ENCODE data around the gene CDK8. TPM values are rescaled to one million over a fixed set of nuclear protein-coding genes. Genes with fewer than 3 reads are reported as not detected.
"Not testable (repeated sequence)": the region's sequence is repeated elsewhere in the genome, so short reads cannot be mapped to it uniquely, and the experiment has no call there.

The CDK8 gene
- total RNA-seq, 1 donor from 2014 or later: 21.2 TPM

DNA sequence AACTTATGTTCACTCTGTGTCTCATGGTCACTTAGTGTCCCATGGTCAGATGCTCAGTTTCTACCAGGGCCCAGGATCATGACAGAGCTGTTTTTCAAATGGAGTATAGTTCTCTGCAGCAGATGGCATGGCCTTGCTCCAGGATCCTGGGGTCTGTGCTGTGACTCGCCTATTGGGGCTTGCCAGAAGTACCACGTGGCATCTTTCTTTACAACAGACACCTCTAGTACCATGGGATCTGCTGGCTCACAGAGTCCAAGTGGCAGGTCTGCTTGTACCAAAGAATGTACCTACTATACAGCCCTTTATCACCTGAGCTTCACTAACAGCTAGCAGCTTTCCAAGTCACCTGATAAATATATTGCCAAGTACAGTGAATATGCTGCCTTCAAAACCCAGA lies 25.8 kb upstream of the CDK8 start:
- no peak overlapping the region for H3K27ac Mint-ChIP-seq
- no peak for DNase-seq (ENCODE audit: low spot score)
- intact Hi-C loops (cut with micrococcal nuclease): no loop called here
- H3K4me3 Mint-ChIP-seq (ENCODE audit: low read depth): no peak overlapping the region
- H3K4me1 Mint-ChIP-seq (ENCODE audit: low read depth): peaks cover 4% of the 10 kb centered on the region
- peaks cover 5% of the 10 kb centered on the region for H3K27me3 Mint-ChIP-seq (ENCODE audit: low read depth)
- no peaks in the 10 kb centered on the region for H3K36me3 Mint-ChIP-seq (ENCODE audit: low read depth)
- no peaks in the 10 kb centered on the region for H3K9me3 Mint-ChIP-seq

GRCh38 chr13:26229080-26229615 lies 24.8 kb upstream of the CDK8 start:
- DNase-seq (ENCODE audit: low spot score): no peak
- H3K4me1 Mint-ChIP-seq (ENCODE audit: low read depth): no peaks in the 10 kb centered on the region
- no peaks in the 10 kb centered on the region for H3K36me3 Mint-ChIP-seq (ENCODE audit: low read depth)
- intact Hi-C loops (cut with micrococcal nuclease): no loop called here
- no peak overlapping the region for H3K4me3 Mint-ChIP-seq (ENCODE audit: low read depth)
- no peak overlapping the region for H3K27ac Mint-ChIP-seq
- no peaks in the 10 kb centered on the region for H3K9me3 Mint-ChIP-seq
- peaks cover 5% of the 10 kb centered on the region for H3K27me3 Mint-ChIP-seq (ENCODE audit: low read depth)

GRCh38 chr13:26230703-26231102 lies 23.2 kb upstream of the CDK8 start:
- H3K4me1 Mint-ChIP-seq (ENCODE audit: low read depth): no peaks in the 10 kb centered on the region
- H3K9me3 Mint-ChIP-seq: no peaks in the 10 kb centered on the region
- H3K4me3 Mint-ChIP-seq (ENCODE audit: low read depth): no peak overlapping the region
- peaks cover under 1% of the 10 kb centered on the region for H3K27me3 Mint-ChIP-seq (ENCODE audit: low read depth)
- no peak overlapping the region for H3K27ac Mint-ChIP-seq
- intact Hi-C loops (cut with micrococcal nuclease): no loop called here
- DNase-seq (ENCODE audit: low spot score): no peak
- H3K36me3 Mint-ChIP-seq (ENCODE audit: low read depth): no peaks in the 10 kb centered on the region

DNA sequence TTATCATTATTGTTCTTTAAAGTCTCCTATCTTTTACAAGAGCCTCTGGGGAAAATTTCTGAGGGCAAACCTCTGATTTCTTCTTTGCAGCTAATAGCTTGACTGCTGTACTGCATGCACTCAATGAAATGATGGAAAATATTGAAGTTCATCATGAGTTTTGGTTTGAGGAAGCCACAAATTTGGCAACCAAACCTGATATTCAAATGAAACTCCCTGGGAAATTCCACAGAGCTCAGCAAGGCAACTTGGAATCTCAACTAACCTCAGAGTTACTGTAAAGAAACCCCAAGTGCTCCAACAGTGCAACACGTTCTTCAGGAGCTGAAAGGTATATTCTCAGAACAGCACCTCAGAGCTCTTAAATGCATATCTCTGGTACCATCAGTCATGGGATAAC lies 17.6 kb upstream of the CDK8 start:
- no peaks in the 10 kb centered on the region for H3K4me1 Mint-ChIP-seq (ENCODE audit: low read depth)
- no peaks in the 10 kb centered on the region for H3K9me3 Mint-ChIP-seq
- H3K4me3 Mint-ChIP-seq (ENCODE audit: low read depth): no peak overlapping the region
- H3K36me3 Mint-ChIP-seq (ENCODE audit: low read depth): no peaks in the 10 kb centered on the region
- H3K27me3 Mint-ChIP-seq (ENCODE audit: low read depth): peaks cover 6% of the 10 kb centered on the region
- no peak overlapping the region for H3K27ac Mint-ChIP-seq
- intact Hi-C loops (cut with micrococcal nuclease): no loop called here
- no peak for DNase-seq (ENCODE audit: low spot score)

- Mint-ChIP-seq H3K9me3 (peaks cover 10% of the 10 kb centered on the region), H3K4me3 (ENCODE audit: low read depth) (no peak overlapping the region), H3K4me1 (ENCODE audit: low read depth) (no peaks in the 10 kb centered on the region), H3K27ac (no peak overlapping the region), H3K36me3 (ENCODE audit: low read depth) (no peaks in the 10 kb centered on the region), H3K27me3 (ENCODE audit: low read depth) (peaks cover 4% of the 10 kb centered on the region)
- no peak for DNase-seq (ENCODE audit: low spot score)
- intact Hi-C loops (cut with micrococcal nuclease): no loop called here
These were observed 7.8 kb upstream of the CDK8 start for GRCh38 chr13:26246154-26246553.

GRCh38 chr13:26247011-26247410 lies 6.9 kb upstream of the CDK8 start:
- H3K9me3 Mint-ChIP-seq: peaks cover 9% of the 10 kb centered on the region
- intact Hi-C loops (cut with micrococcal nuclease): no loop called here
- no peaks in the 10 kb centered on the region for H3K36me3 Mint-ChIP-seq (ENCODE audit: low read depth)
- DNase-seq (ENCODE audit: low spot score): no peak
- H3K27me3 Mint-ChIP-seq (ENCODE audit: low read depth): peaks cover 4% of the 10 kb centered on the region
- no peak overlapping the region for H3K4me3 Mint-ChIP-seq (ENCODE audit: low read depth)
- no peaks in the 10 kb centered on the region for H3K4me1 Mint-ChIP-seq (ENCODE audit: low read depth)
- no peak overlapping the region for H3K27ac Mint-ChIP-seq

DNA sequence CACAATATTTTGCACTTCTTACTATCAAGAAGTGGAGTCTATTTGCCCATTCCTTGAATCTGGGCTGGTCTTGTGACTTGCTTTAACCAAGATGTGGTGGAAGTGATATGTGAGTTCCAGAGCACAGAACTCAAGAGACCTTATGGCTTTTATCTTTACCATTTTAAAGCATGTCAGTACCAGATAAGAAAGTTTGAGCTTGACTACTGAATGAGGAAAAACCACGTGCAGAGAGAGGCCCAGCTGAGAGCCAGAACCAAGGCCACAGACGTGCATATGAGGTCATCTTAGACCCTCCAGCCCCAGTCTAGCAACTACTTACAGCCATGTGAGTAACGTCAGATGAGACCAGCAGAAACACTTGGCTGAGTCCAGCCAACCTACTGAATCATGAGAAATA lies 6.3 kb upstream of the CDK8 start:
- H3K9me3 Mint-ChIP-seq: peaks cover 3% of the 10 kb centered on the region
- intact Hi-C loops (cut with micrococcal nuclease): no loop called here
- H3K4me3 Mint-ChIP-seq (ENCODE audit: low read depth): no peak overlapping the region
- no peaks in the 10 kb centered on the region for H3K36me3 Mint-ChIP-seq (ENCODE audit: low read depth)
- peaks cover 4% of the 10 kb centered on the region for H3K27me3 Mint-ChIP-seq (ENCODE audit: low read depth)
- H3K27ac Mint-ChIP-seq: no peak overlapping the region
- no peaks in the 10 kb centered on the region for H3K4me1 Mint-ChIP-seq (ENCODE audit: low read depth)
- DNase-seq (ENCODE audit: low spot score): no peak

DNA sequence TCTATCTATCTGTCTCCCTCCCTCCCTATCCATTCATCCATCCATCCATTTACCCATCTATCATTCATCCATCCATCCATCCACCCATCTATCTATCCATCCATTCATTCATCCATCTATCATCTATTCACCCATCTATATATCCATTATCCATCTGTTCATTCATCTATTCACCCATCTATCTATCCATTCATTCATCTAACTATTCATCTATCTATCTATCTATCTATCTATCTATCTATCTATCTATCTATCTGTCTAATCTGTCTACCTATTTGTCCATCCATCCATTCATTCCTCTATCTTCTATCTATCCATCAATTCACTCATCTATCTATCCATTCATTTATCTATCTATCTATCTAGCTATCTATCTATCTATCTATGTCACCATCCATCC lies 4.4 kb upstream of the CDK8 start:
- peaks cover 6% of the 10 kb centered on the region for H3K4me1 Mint-ChIP-seq (ENCODE audit: low read depth)
- H3K4me3 Mint-ChIP-seq (ENCODE audit: low read depth): no peak overlapping the region
- no peaks in the 10 kb centered on the region for H3K36me3 Mint-ChIP-seq (ENCODE audit: low read depth)
- intact Hi-C loops (cut with micrococcal nuclease): no loop called here
- peaks cover 4% of the 10 kb centered on the region for H3K27me3 Mint-ChIP-seq (ENCODE audit: low read depth)
- no peak for DNase-seq (ENCODE audit: low spot score)
- H3K9me3 Mint-ChIP-seq: no peaks in the 10 kb centered on the region
- H3K27ac Mint-ChIP-seq: no peak overlapping the region

GRCh38 chr13:26252006-26252405 lies 1.9 kb upstream of the CDK8 start:
- not testable (repeated sequence) for H3K27ac Mint-ChIP-seq; H3K27me3 Mint-ChIP-seq (ENCODE audit: low read depth); H3K36me3 Mint-ChIP-seq (ENCODE audit: low read depth); DNase-seq (ENCODE audit: low spot score); H3K4me3 Mint-ChIP-seq (ENCODE audit: low read depth); H3K9me3 Mint-ChIP-seq
- H3K4me1 Mint-ChIP-seq (ENCODE audit: low read depth): peaks cover 29% of the 10 kb centered on the region
- intact Hi-C loops (cut with micrococcal nuclease): loop anchor here (5.0 kb wide), 1 partner anchor 75 kb away; no protein-coding TSS in a partner anchor

DNA sequence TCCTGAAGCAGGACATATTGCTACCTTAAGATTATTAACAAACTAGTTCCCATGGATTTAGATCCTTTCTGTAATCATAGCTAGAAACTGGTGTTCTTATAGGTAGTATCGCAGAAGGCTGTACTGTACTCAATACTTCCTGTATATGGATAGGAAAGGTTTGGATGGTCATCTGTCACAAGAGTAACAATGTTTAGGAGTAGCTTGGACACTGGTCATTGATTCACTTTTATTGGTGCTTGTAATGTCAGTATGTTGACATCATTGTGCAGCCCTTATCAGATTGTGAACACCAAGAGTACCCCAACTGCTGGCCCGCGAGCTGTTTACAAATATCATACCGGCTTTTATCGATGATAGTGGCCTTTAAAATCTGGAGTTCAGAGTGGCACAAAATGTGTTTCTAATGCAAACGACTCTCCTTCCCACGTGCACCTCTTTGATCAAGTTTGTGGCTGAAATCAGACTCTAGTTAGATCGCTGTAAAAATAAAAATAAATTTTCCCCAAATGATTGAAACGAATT lies 605 bp upstream of the CDK8 start:
- H3K4me3 Mint-ChIP-seq (ENCODE audit: low read depth): peak overlapping the region; percentile 92
- DNase-seq (ENCODE audit: low spot score): no peak
- intact Hi-C loops (cut with micrococcal nuclease): loop anchor here (1.0 to 5.0 kb wide), 3 partner anchors 31 to 74 kb away; partner anchors contain the start of gene RNF6
- H3K4me1 Mint-ChIP-seq (ENCODE audit: low read depth): peaks cover 30% of the 10 kb centered on the region
- H3K9me3 Mint-ChIP-seq: no peaks in the 10 kb centered on the region
- H3K27ac Mint-ChIP-seq: peak overlapping the region; percentile 90
- H3K27me3 Mint-ChIP-seq (ENCODE audit: low read depth): no peaks in the 10 kb centered on the region
- no peaks in the 10 kb centered on the region for H3K36me3 Mint-ChIP-seq (ENCODE audit: low read depth)

DNA sequence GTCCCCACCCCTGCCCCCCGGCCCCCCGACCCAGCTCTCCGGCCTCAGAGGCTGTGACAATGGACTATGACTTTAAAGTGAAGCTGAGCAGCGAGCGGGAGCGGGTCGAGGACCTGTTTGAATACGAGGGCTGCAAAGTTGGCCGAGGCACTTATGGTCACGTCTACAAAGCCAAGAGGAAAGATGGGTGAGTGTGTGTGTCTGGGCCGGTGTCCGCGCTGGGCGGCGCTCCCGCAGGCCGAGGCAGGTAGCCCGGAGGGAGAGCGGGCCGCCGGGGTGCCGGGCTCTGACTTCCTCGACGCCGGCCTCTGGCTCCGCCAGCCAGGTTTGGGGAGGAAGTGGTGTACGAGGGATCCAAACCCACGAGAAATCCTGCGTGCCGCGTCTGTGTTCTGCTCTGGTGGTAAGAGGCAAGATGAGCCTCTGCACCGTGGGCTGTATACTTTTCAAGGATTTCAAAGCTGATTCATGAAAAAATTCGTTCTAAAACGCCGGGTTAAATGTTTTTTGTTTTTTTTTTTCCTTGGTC lies 718 bp downstream of the CDK8 start:
- H3K4me1 Mint-ChIP-seq (ENCODE audit: low read depth): peaks cover 30% of the 10 kb centered on the region
- intact Hi-C loops (cut with micrococcal nuclease): loop anchor here (5.0 kb wide), 1 partner anchor 73 kb away; no protein-coding TSS in a partner anchor

GRCh38 chr13:26255115-26255514 lies 1.2 kb downstream of the CDK8 start:
- DNase-seq (ENCODE audit: low spot score): no peak
- no peaks in the 10 kb centered on the region for H3K9me3 Mint-ChIP-seq
- peaks cover 30% of the 10 kb centered on the region for H3K4me1 Mint-ChIP-seq (ENCODE audit: low read depth)
- H3K4me3 Mint-ChIP-seq (ENCODE audit: low read depth): peak overlapping the region; percentile 92
- no peaks in the 10 kb centered on the region for H3K36me3 Mint-ChIP-seq (ENCODE audit: low read depth)
- H3K27me3 Mint-ChIP-seq (ENCODE audit: low read depth): no peaks in the 10 kb centered on the region
- H3K27ac Mint-ChIP-seq: peak overlapping the region; percentile 51
- intact Hi-C loops (cut with micrococcal nuclease): no loop called here

More for the DNA sequence above, 718 bp downstream of the CDK8 start:
- no peaks in the 10 kb centered on the region for H3K9me3 Mint-ChIP-seq
- no peaks in the 10 kb centered on the region for H3K36me3 Mint-ChIP-seq (ENCODE audit: low read depth)
- peak; percentile 59 for DNase-seq (ENCODE audit: low spot score)
- H3K27me3 Mint-ChIP-seq (ENCODE audit: low read depth): no peaks in the 10 kb centered on the region
- H3K4me3 Mint-ChIP-seq (ENCODE audit: low read depth): peak overlapping the region; percentile 92
- peak overlapping the region; percentile 51 for H3K27ac Mint-ChIP-seq

GRCh38 chr13:26255691-26256277 lies 1.9 kb downstream of the CDK8 start:
- Mint-ChIP-seq H3K9me3 (no peaks in the 10 kb centered on the region), H3K4me3 (ENCODE audit: low read depth) (peak overlapping the region; percentile 92), H3K36me3 (ENCODE audit: low read depth) (no peaks in the 10 kb centered on the region), H3K4me1 (ENCODE audit: low read depth) (peaks cover 30% of the 10 kb centered on the region), H3K27me3 (ENCODE audit: low read depth) (no peaks in the 10 kb centered on the region), H3K27ac (no peak overlapping the region)
- intact Hi-C loops (cut with micrococcal nuclease): no loop called here
- DNase-seq (ENCODE audit: low spot score): no peak

Measured in activated T-helper 2 cell treated with anti-CD3 and anti-CD28 coated beads, Interferon-gamma antibody, Interleukin-2, Interleukin-4, amounts not matched to agents 10 μg/mL and 5 μg/mL and 100 μg/mL, durations not matched to agents 14 hours and 24 hours and 36 hours (primary cell).